CD4-positive, alpha-beta T cell (primary cell): ENCODE data around the gene DYNLT1. TPM values are rescaled to one million over a fixed set of nuclear protein-coding genes. Genes with fewer than 3 reads are reported as not detected.
"Not testable (repeated sequence)": the region's sequence is repeated elsewhere in the genome, so short reads cannot be mapped to it uniquely, and the experiment has no call there.

Experiments used
- ATAC-seq: fragments of 200-7000 bp; cut with Tn5 transposase; one replicate; pipeline ENCODE4 v1.10.0; 2022; ENCODE audit warnings: mild to moderate bottlenecking; ENCODE audit not compliant: poor library complexity
- CTCF ChIA-PET: fragments of 350-600 bp; sonication (Branson Sonifier 250); formaldehyde crosslinking; loops from one replicate; lab custom pipeline; 2021; ENCODE audit warnings: antibody characterized with exemption, inconsistent platforms; lab: Charles Lee
- POLR2A ChIA-PET: fragments of 350-600 bp; sonication (Branson Sonifier 250); formaldehyde crosslinking; loops from one replicate; lab custom pipeline; 2021; ENCODE audit warnings: antibody characterized with exemption, inconsistent platforms; lab: Charles Lee
- DNase-seq, 14 experiments: peaks; one replicate each; pipeline ENCODE4 v3.0.0-alpha.2; 2013 to 2020; ENCODE audit warnings: mixed read lengths in 2 of 14
- H3K27ac ChIP-seq, 2 donors: one replicate each; pipeline versions ENCODE4 v1.5.1 to v1.7.0; 2013; ENCODE audit warnings: low read length in 2 of 2, low read depth in 1 of 2, mild to moderate bottlenecking in 1 of 2
- H3K27me3 ChIP-seq, 2 experiments: 1 replicate in 1 of 2; 2 replicates in 1 of 2; pipeline versions ENCODE4 v1.6.1 to v1.7.0; 2013; ENCODE audit warnings: low read length in 2 of 2, control low read depth in 1 of 2, mild to moderate bottlenecking in 1 of 2, moderate library complexity in 1 of 2; ENCODE audit not compliant: insufficient read depth in 2 of 2, control insufficient read depth in 1 of 2
- H3K36me3 ChIP-seq: one replicate; pipeline ENCODE4 v1.6.1; 2013; ENCODE audit warnings: low read length, control low read depth; ENCODE audit not compliant: insufficient read depth
- H3K4me1 ChIP-seq: one replicate; pipeline ENCODE4 v1.6.1; 2013; ENCODE audit warnings: low read length, control low read depth; ENCODE audit not compliant: insufficient read depth
- H3K4me3 ChIP-seq: one replicate; pipeline ENCODE4 v1.5.1; 2013; ENCODE audit warnings: mild to moderate bottlenecking, low read length, moderate library complexity
- H3K9me3 ChIP-seq, 2 experiments: 1 replicate in 1 of 2; 2 replicates in 1 of 2; pipeline versions ENCODE4 v1.6.1 to v1.7.0; 2013; ENCODE audit warnings: low read length in 2 of 2, mild to moderate bottlenecking in 2 of 2, control low read depth in 1 of 2, moderate library complexity in 1 of 2; ENCODE audit not compliant: control insufficient read depth in 1 of 2, insufficient read depth in 1 of 2
- H3K27ac Mint-ChIP-seq: one replicate; pipeline ENCODE4 v1.8.0; 2020; ENCODE audit warnings: mixed read lengths
- H3K27me3 Mint-ChIP-seq: one replicate; pipeline ENCODE4 v1.8.0; 2021; ENCODE audit warnings: mixed read lengths
- H3K36me3 Mint-ChIP-seq: one replicate; pipeline ENCODE4 v1.8.0; 2021; ENCODE audit warnings: low read depth, mixed read lengths
- H3K4me1 Mint-ChIP-seq: one replicate; pipeline ENCODE4 v1.8.0; 2021; ENCODE audit warnings: low read depth, mixed read lengths
- H3K4me3 Mint-ChIP-seq: one replicate; pipeline ENCODE4 v1.8.0; 2020; ENCODE audit warnings: mild to moderate bottlenecking, mixed read lengths
- H3K9me3 Mint-ChIP-seq: one replicate; pipeline ENCODE4 v1.8.0; 2020; ENCODE audit warnings: mixed read lengths
- intact Hi-C, 2 experiments: fragments of 100-400 bp; cut with DNase I in 1 of 2; cut with micrococcal nuclease in 1 of 2; formaldehyde crosslinking; loops; one replicate each; pipeline versions ENCODE4 v1.15.1 to v1.9.0; 2023 to 2025; cut with DNase I, micrococcal nuclease
- total RNA-seq, 174 experiments: library from RNA in 2 of 174; stranded (reverse) in 2 of 174; gene quantifications; one replicate each; pipeline ENCODE4 v1.2.3 and lab custom pipeline; 2021 to 2026
- TF ChIP-seq, protein P1 (sequence below): fragments of 200-600 bp; IDR thresholded peaks from one replicate; pipeline ENCODE4 v1.8.0; 2022; ENCODE audit warnings: antibody characterized with exemption, mild to moderate bottlenecking

DYNLT1 gene
- total RNA-seq, 2 experiments from 2014 or later = 170 to 182 TPM

DNA sequence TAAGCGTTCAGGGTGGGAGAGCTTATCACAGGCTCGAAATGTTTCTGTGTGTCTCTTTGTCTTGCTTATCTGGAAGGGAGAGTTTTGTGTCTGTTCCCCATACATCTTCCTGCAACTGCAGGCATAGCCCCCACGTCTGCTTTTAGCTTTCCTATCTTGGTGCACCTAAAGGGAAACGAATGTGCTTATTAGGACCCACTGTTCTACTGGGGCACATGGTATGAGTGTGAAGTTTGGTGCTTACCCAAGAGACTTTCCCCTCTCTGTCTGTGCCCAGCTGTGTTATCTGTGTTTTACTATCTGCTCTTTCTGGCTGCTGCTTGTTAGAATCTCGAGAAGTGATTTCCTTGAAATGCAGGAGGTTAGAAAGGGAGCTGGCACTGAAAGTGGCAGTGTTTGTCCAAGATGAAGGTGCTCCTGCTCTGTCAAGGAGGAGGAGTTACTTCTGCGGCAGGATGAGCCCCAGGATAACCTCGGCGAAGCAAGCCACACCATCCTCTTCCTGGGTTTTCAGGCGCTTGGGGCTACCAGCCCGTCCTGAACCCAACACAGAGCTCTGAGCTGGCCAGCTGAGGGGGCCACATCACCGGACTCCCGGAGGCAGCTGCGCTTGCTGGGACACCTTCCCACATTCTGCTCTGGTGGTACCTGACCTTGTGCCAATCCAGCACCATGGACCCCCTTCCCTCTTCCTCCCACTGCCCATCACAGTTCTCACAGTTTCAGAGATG is 23.4 kb downstream of the DYNLT1 start:
- Mint-ChIP-seq H3K27ac (no peak overlapping the region), H3K4me1 (peaks cover 11% of the 10 kb centered on the region), H3K4me3 (no peak overlapping the region), H3K27me3 (no peaks in the 10 kb centered on the region), H3K36me3 (peaks cover 87% of the 10 kb centered on the region), H3K9me3 (no peaks in the 10 kb centered on the region)
- intact Hi-C loops = no loop called here
- H3K36me3 ChIP-seq = peaks cover 59% of the 10 kb centered on the region
- H3K27me3 ChIP-seq = no peaks in the 10 kb centered on the region
- ATAC-seq (no peak), DNase-seq (peak in 1 of 14 experiments; percentile 5)
- no peaks in the 10 kb centered on the region for H3K4me1 ChIP-seq
- H3K27ac ChIP-seq = no peak overlapping the region
- POLR2A ChIA-PET = interaction anchor here (1.2 kb wide), 1 partner anchor 39 kb away, joined by 3 read pairs; no protein-coding TSS in a partner anchor
- CTCF ChIA-PET = interaction anchor here (0.7 kb wide), 1 partner anchor 16 kb away, joined by 3 read pairs; no protein-coding TSS in a partner anchor
- H3K4me3 ChIP-seq = no peak overlapping the region
- no peaks in the 10 kb centered on the region for H3K9me3 ChIP-seq
- TF ChIP-seq, protein P1, sequence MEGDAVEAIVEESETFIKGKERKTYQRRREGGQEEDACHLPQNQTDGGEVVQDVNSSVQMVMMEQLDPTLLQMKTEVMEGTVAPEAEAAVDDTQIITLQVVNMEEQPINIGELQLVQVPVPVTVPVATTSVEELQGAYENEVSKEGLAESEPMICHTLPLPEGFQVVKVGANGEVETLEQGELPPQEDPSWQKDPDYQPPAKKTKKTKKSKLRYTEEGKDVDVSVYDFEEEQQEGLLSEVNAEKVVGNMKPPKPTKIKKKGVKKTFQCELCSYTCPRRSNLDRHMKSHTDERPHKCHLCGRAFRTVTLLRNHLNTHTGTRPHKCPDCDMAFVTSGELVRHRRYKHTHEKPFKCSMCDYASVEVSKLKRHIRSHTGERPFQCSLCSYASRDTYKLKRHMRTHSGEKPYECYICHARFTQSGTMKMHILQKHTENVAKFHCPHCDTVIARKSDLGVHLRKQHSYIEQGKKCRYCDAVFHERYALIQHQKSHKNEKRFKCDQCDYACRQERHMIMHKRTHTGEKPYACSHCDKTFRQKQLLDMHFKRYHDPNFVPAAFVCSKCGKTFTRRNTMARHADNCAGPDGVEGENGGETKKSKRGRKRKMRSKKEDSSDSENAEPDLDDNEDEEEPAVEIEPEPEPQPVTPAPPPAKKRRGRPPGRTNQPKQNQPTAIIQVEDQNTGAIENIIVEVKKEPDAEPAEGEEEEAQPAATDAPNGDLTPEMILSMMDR = no peak

DNA sequence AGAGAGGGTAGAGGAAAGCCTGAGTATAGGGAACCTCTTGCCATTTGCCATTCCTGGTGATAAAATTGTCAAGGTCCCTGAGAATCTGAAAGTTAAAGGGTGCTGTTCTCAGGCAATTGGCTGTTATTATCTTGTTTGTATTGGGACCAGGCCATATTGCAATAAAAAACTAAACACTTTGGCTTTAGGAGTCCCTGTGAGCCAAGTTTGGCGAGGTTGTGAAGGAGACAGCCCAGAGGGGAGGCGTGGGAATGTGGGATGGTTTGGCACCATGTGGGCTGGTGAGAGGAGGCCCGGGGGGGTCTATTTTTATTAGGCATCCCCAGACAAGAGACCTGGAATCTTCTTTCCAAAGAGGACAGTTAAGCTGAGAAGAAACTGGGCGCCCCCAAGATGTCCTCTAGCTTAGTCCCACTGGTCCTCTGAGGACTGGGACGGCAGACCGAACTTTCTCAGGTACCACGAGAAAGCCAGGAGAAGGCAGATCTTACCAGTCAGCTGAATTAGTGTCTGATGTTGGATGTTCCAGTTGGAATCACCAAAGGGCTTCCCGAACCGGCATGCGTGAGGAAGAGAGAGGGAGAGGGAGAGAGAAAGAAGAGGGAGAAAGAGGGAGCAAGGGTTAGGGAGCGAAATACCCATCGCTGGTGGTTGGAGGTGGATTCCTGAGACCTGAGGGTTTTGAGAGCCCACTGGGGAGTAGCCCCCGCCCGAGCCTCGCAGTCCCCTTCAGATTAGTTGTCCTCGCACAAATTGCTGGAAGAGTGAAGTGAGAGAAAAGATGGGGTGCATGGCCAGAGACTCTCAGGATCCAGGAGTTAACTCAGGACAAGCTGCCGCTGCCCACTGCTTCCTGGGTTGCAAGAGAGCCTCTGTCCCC is 24.4 kb downstream of the DYNLT1 start:
- H3K4me3 Mint-ChIP-seq = no peak overlapping the region

GRCh38 chr6:158618289-158618688 is 26.3 kb downstream of the DYNLT1 start:
- H3K9me3 ChIP-seq, DNase-seq, POLR2A ChIA-PET, H3K9me3 Mint-ChIP-seq, H3K4me3 ChIP-seq, H3K27ac ChIP-seq, CTCF ChIA-PET, H3K27me3 Mint-ChIP-seq, ATAC-seq, H3K4me3 Mint-ChIP-seq, H3K27me3 ChIP-seq, intact Hi-C loops, H3K4me1 ChIP-seq: not testable (repeated sequence)
- peaks cover 44% of the 10 kb centered on the region for H3K36me3 ChIP-seq
- peak overlapping the region; percentile 40 for H3K27ac Mint-ChIP-seq
- peaks cover 11% of the 10 kb centered on the region for H3K4me1 Mint-ChIP-seq
- peaks cover 92% of the 10 kb centered on the region for H3K36me3 Mint-ChIP-seq

More for the DNA sequence above, 24.4 kb downstream of the DYNLT1 start:
- intact Hi-C loops = no loop called here
- Histone ChIP-seq H3K36me3 (peaks cover 50% of the 10 kb centered on the region), H3K4me1 (no peaks in the 10 kb centered on the region), H3K27ac (no peak overlapping the region), H3K9me3 (no peaks in the 10 kb centered on the region), H3K27me3 (no peaks in the 10 kb centered on the region), H3K4me3 (no peak overlapping the region)
- Mint-ChIP-seq H3K36me3 (peaks cover 88% of the 10 kb centered on the region), H3K4me1 (peaks cover 11% of the 10 kb centered on the region), H3K27me3 (no peaks in the 10 kb centered on the region), H3K27ac (peak overlapping the region; percentile 34), H3K9me3 (no peaks in the 10 kb centered on the region)
- ChIA-PET POLR2A (interaction anchor here (0.6 to 1.2 kb wide), 2 partner anchors 16 to 40 kb away, joined by 3 read pairs; no protein-coding TSS in a partner anchor), CTCF (no interaction called here)
- ATAC-seq = no peak
- TF ChIP-seq, protein P1 = no peak
- DNase-seq = no peak

DNA sequence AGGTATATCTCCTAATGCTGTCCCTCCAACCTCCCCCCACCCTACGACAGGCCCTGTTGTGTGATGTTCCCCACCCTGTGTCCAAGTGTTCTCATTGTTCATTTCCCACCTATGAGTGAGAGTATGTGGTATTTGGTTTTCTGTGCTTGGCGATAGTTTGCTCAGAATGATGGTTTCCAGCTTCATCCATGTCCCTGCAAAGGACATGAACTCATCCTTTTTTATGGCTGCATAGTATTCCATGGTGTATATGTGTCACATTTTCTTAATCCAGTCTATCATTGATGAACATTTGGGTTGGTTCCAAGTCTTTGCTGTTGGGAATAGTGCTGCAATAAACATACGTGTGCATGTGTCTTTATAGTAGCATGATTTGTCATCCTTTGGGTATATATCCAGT is 29.9 kb downstream of the DYNLT1 start:
- H3K9me3 ChIP-seq, intact Hi-C loops, POLR2A ChIA-PET, H3K27ac ChIP-seq, H3K4me3 Mint-ChIP-seq, H3K27me3 Mint-ChIP-seq, H3K27ac Mint-ChIP-seq, H3K9me3 Mint-ChIP-seq, H3K4me1 ChIP-seq, H3K4me3 ChIP-seq, DNase-seq, H3K27me3 ChIP-seq, ATAC-seq, CTCF ChIA-PET: not testable (repeated sequence)
- peaks cover 11% of the 10 kb centered on the region for H3K4me1 Mint-ChIP-seq
- peaks cover 48% of the 10 kb centered on the region for H3K36me3 ChIP-seq
- H3K36me3 Mint-ChIP-seq = peaks cover 100% of the 10 kb centered on the region
